HG02943 (cell line): ENCODE measurements around the gene ATR.
"Not testable (repeated sequence)": the region's sequence is repeated elsewhere in the genome, so short reads cannot be mapped to it uniquely, and the experiment has no call there.

ENCODE experiments used
- ATAC-seq: cut with Tn5 transposase; IDR thresholded peaks from one replicate; pipeline ENCODE4 v1.9.1; 2021; ENCODE audit warnings: mild to moderate bottlenecking, low read depth, moderate library complexity; ENCODE audit not compliant: unreplicated experiment

ATR gene

DNA sequence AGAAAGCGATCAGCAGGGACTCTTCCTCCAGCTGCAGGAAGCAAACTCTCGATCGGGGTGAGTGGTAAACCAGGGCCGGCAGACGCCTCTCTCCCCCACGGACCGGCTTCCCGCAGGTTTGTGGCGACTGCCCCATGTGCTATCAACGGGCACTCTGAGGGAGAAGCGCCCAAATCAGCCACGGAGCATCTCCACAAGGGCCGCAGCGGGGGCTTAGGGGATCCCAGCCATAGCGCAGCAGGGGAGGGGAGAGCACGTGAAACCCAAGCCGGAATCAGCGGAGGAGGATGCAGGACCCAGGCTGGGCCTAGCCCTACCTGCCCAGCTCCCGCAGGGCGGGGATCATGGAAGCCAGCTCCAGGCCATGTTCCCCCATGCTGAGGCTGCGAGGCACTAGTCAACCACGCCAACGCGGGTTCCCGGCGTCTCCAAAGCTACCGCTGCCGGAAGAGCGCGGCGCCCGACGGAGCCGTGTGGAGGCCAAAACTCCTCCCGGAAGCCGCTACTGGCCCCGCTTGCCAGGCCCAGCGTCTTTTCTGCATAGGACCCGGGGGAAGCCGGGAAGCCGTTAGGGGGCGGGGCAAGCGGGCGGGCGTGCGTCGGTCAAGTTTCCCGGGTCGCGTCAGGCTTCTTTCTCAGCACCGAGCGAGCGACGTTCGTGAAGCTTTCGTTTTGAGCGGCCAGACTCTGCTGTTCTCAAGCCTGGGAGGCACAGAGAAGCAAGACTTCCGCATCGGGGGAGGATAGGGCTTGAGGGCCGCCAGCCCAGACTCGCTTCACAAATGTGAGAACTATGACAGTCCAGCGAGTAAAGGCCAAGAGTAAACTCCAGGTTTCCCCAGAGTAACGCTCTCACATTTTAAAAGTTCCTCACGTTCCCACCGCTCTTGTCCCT lies at the start of gene ATR:
Gene ATR (minus strand): TSS at position 405 of the 895 bp plus-strand sequence. CDS start 29 bp downstream, at position 376.
- ATAC-seq, result peak; percentile 96

DNA sequence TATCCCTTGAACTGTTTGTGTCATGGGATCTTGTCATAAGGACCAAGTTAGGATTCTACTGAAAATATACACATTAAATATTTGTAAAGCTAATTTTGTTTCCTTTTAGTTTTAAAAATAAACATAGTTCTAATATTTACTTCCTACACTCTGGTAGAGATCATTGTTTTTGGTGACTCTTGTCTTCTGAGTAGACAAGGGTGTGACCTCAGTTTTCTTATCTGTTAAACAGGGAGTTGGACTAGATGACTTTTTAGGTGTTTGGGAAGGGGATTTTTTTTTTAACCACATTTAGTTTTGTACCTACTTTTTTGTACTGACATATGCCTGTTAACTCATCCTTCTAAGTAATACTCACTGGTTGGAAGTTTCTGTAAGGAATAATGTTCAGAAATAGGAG lies 48.4 kb upstream of the ATR start:
- ATAC-seq, result no peak

- ATAC-seq, result no peak
Measured at GRCh38 chr3:142625153-142625440, 46.6 kb upstream of the ATR start.

- ATAC-seq, result no peak
Measured at GRCh38 chr3:142624341-142625152, 46.0 kb upstream of the ATR start.

DNA sequence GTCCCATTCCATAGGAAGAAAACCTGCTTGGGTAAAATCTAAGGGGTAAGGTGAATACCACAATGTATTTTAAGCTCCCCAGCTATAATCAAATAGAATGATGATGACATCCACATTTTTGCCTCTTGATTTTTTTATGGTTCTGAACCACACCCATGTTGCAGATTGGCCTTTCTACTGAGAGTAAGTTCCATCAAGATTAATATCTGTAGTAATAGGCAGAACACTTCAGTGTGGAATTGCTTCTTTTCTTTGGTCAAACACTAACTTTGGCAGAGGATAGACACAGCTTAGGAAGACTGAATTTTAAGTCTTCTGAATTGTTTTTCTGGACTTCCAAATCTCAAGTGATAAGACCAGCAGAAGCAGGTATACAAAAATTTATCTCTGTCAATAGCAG lies 44.7 kb upstream of the ATR start:
- no peak for ATAC-seq

DNA sequence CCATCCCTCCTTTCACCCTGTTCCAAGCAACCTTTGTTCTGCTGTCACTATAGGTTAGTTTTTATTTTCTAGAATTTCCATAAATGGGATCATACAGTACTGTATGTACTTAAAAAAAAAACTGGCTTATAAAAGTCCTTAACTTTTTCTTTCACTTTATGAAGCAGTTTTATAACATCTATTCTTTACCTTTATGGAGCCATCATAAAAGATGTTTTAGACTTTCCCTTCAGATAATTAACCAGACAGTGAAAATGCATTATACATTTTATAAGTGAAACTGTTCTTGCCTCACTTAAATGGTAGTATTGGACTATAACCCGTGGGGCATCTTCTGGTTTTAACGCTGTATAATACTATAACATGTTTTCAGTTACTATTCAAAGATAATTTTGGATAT lies 43.9 kb upstream of the ATR start:
- ATAC-seq, result no peak

DNA sequence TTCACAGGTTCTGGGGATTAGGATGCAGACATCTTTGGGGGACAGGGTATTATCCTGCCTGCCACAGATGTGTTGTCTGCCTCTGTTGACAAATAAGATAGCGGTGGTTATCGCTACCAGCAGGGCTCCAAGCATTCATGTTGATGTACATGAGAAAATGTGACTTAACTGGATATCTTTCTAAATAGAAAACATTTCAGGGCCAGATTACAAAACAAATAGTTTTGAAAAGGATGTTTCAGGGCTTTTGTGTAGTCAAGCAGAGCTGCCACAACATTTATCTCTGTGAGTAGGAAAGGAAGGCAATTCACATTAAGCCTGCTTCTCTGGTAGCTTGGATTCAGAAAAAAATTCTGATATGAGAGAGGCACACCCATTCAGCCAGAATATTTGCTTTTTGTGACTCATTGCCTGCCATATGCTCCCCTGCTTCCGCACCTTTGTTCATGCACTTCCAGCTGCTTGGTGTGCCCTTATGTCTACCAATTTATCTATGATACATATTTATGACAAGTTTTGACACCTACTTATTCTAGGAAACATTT lies 40.5 kb upstream of the ATR start:
- ATAC-seq, result no peak

GRCh38 chr3:142615171-142615570 lies 36.6 kb upstream of the ATR start:
- no peak for ATAC-seq

DNA sequence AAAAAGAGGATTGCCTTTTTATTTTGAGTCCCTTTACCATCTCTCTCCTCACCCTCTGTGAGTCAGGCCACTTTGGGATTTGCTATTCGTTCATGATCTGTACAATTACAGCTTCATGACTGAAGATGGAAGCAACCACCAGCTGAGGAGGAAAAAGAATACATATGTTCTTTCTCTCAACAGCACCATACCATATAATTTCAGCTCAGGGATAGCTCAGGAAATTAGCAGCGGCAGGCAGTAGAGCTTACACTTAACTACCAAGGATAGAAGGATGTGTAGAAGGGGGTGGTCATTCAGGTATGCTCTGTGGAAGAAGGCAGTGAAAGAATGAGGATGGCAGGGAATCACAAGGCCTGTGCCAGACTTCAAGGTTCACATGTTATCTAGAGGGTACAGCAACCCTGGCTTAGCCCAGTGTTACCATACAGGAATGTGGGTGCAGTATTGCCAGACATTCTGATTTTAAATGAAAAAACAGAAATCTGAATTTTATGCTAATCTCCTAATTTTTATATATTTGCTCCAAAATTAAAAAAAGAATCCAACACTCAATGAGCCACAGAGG lies 35.6 kb upstream of the ATR start:
- ATAC-seq, result no peak

- no peak for ATAC-seq
Measured at GRCh38 chr3:142613491-142613890, 35.0 kb upstream of the ATR start.

DNA sequence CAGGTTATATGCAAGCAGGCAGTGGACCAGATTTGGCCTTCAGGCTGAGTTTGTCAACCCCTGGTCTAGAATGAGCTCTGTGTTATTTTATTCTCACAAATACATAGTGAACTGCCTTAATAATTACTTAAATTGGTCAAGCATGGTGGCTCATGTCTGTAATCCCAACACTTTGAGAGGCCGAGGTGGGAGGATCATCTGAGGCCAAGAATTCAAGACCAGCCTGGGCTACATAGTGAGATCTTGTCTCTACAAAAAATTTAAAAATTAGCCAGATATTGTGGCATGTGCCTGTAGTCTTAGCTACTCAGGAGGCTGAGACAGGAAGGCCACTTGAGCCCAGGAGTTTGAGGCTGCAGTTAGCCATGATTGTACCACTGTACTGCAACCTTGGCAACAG lies 32.7 kb upstream of the ATR start:
- ATAC-seq, result no peak

GRCh38 chr3:142609136-142609535 lies 30.6 kb upstream of the ATR start:
- ATAC-seq, result no peak

DNA sequence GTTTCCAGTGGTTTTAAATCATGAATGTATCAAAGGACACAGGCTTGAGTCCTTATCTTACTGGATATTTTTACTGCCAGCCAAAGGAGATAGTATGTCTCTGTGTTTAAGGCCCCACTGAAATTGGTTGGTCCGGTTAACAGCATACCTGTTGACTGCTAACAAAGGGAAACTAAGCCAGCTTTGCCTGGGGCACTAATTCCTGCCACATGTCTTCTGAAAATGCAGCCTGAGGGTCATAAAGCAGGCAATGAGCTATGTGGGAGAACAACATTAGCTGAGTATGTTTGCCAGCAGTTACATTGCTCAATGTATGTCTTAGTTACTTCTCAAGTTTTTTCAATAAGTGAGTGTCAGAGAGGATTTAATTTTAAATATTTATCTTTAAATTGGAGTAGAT lies 30.1 kb upstream of the ATR start:
- ATAC-seq, result no peak

GRCh38 chr3:142604940-142605339 lies 26.4 kb upstream of the ATR start:
- no peak for ATAC-seq

- ATAC-seq, result not testable (repeated sequence)
Measured at GRCh38 chr3:142603386-142603705, 24.8 kb upstream of the ATR start.

- no peak for ATAC-seq
Measured at GRCh38 chr3:142602619-142603385, 24.3 kb upstream of the ATR start.

DNA sequence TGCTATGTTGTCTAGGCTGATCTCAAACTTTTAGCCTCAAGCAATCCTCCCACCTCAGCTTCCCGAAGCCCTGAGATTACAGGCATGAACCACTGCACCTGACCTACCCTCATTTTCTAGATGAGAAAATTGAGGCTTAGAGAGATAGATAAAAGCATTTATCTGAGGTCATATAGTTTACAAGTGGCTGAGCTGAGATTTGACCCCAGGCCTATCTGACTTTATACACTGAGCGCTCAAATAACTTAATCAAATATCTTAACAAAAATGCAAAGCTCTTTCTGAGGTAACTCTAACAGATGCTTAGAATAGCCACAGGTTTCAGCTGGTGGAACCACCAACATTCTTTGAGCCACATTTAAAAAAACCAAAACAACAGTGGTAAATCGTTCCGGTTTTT lies 23.2 kb upstream of the ATR start:
- no peak for ATAC-seq

- ATAC-seq, result no peak
Measured at GRCh38 chr3:142597906-142598305, 19.4 kb upstream of the ATR start.

DNA sequence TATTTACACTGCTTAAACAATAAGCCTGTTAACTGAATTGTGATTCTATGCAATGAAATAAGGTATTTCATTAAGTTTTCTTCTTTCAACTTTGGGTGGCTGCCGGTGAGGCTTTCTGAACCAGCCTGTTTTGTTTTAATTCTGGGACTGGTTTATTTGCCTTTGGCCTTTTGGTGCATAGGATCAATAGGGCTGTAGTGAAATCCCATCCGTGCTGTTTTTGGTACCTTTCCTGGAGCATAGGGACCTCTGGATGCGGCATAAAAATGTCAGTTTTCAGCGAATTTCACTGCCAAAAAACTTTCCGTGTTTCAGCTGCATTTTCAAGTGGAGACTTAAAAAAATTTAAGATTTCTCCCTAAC lies 18.2 kb upstream of the ATR start:
- no peak for ATAC-seq

GRCh38 chr3:142595951-142596725 lies 17.6 kb upstream of the ATR start, which contains the start of gene PLS1:
TSS of gene PLS1 (plus strand) at chr3:142596393. CDS start at chr3:142664238, 67,845 bp downstream.
- peak; percentile 86 for ATAC-seq
